ENCODE results near the gene FHIT.

DNA sequence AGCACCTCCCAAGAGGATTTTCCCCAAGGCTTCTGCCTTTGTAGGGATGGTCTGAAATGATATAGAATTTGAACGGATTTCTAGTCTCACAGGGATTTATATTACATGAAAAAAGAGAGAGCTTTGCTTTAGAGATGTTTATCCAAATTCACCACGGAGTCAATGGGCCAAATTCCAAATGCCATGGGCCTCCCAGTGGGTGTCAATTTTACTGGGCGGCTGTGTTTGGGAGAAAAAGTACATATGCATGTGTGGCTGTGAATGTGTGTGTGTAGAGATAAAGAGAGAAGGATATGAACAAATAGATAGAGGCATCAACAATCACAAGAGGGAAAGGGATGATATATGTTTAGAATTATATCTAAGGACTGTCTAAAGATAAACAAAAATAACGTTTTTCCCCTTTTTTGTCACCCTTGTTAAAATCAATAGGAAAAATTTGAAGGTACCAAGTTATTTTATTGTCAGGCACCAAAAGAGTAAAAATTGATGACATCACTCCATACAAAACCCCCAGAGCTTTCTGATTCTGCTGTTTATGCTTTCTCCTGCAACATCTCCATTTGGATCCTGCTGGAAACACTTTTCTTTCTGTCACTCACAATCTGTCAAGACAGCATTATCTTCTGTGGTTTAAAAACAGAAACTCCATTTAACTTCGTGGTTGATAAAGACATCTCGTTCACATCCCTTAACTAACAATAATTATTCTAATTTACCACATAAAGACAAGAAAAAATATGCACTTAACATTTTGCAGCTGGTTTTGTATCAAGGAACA is 160.7 kb downstream of the FHIT start:
- TF ChIP-seq, protein P1, sequence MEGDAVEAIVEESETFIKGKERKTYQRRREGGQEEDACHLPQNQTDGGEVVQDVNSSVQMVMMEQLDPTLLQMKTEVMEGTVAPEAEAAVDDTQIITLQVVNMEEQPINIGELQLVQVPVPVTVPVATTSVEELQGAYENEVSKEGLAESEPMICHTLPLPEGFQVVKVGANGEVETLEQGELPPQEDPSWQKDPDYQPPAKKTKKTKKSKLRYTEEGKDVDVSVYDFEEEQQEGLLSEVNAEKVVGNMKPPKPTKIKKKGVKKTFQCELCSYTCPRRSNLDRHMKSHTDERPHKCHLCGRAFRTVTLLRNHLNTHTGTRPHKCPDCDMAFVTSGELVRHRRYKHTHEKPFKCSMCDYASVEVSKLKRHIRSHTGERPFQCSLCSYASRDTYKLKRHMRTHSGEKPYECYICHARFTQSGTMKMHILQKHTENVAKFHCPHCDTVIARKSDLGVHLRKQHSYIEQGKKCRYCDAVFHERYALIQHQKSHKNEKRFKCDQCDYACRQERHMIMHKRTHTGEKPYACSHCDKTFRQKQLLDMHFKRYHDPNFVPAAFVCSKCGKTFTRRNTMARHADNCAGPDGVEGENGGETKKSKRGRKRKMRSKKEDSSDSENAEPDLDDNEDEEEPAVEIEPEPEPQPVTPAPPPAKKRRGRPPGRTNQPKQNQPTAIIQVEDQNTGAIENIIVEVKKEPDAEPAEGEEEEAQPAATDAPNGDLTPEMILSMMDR (IDR thresholded peaks at IDR 0.05; ENCODE audit: low read depth, low read length, missing input control), result no peak
- TF ChIP-seq, protein P2, sequence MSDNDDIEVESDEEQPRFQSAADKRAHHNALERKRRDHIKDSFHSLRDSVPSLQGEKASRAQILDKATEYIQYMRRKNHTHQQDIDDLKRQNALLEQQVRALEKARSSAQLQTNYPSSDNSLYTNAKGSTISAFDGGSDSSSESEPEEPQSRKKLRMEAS (IDR thresholded peaks at IDR 0.05), result no peak
- TF ChIP-seq YY1 (IDR thresholded peaks at IDR 0.05) (no peak), TAF1 (conservative IDR thresholded peaks at IDR 0.05) (no peak), EGR1 (IDR thresholded peaks at IDR 0.05; ENCODE audit: low read depth in 2 of 2) (no peak), JUND (IDR thresholded peaks at IDR 0.05) (no peak), RAD21 (IDR thresholded peaks at IDR 0.05) (no peak)
- TF ChIP-seq, protein P3, sequence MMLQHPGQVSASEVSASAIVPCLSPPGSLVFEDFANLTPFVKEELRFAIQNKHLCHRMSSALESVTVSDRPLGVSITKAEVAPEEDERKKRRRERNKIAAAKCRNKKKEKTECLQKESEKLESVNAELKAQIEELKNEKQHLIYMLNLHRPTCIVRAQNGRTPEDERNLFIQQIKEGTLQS (IDR thresholded peaks at IDR 0.05), result no peak
- TF ChIP-seq, protein P4, sequence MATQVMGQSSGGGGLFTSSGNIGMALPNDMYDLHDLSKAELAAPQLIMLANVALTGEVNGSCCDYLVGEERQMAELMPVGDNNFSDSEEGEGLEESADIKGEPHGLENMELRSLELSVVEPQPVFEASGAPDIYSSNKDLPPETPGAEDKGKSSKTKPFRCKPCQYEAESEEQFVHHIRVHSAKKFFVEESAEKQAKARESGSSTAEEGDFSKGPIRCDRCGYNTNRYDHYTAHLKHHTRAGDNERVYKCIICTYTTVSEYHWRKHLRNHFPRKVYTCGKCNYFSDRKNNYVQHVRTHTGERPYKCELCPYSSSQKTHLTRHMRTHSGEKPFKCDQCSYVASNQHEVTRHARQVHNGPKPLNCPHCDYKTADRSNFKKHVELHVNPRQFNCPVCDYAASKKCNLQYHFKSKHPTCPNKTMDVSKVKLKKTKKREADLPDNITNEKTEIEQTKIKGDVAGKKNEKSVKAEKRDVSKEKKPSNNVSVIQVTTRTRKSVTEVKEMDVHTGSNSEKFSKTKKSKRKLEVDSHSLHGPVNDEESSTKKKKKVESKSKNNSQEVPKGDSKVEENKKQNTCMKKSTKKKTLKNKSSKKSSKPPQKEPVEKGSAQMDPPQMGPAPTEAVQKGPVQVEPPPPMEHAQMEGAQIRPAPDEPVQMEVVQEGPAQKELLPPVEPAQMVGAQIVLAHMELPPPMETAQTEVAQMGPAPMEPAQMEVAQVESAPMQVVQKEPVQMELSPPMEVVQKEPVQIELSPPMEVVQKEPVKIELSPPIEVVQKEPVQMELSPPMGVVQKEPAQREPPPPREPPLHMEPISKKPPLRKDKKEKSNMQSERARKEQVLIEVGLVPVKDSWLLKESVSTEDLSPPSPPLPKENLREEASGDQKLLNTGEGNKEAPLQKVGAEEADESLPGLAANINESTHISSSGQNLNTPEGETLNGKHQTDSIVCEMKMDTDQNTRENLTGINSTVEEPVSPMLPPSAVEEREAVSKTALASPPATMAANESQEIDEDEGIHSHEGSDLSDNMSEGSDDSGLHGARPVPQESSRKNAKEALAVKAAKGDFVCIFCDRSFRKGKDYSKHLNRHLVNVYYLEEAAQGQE (IDR thresholded peaks at IDR 0.05), result no peak
- TF ChIP-seq, protein P5, sequence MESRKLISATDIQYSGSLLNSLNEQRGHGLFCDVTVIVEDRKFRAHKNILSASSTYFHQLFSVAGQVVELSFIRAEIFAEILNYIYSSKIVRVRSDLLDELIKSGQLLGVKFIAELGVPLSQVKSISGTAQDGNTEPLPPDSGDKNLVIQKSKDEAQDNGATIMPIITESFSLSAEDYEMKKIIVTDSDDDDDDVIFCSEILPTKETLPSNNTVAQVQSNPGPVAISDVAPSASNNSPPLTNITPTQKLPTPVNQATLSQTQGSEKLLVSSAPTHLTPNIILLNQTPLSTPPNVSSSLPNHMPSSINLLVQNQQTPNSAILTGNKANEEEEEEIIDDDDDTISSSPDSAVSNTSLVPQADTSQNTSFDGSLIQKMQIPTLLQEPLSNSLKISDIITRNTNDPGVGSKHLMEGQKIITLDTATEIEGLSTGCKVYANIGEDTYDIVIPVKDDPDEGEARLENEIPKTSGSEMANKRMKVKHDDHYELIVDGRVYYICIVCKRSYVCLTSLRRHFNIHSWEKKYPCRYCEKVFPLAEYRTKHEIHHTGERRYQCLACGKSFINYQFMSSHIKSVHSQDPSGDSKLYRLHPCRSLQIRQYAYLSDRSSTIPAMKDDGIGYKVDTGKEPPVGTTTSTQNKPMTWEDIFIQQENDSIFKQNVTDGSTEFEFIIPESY (IDR thresholded peaks at IDR 0.05), result no peak

All from liver (tissue), 3 donors.